ENCODE data around the gene SPEG.

Gene SPEG

GRCh38 chr2:219536967-219537366, 102.3 kb downstream of the SPEG start:
- no peak for DNase-seq

DNA sequence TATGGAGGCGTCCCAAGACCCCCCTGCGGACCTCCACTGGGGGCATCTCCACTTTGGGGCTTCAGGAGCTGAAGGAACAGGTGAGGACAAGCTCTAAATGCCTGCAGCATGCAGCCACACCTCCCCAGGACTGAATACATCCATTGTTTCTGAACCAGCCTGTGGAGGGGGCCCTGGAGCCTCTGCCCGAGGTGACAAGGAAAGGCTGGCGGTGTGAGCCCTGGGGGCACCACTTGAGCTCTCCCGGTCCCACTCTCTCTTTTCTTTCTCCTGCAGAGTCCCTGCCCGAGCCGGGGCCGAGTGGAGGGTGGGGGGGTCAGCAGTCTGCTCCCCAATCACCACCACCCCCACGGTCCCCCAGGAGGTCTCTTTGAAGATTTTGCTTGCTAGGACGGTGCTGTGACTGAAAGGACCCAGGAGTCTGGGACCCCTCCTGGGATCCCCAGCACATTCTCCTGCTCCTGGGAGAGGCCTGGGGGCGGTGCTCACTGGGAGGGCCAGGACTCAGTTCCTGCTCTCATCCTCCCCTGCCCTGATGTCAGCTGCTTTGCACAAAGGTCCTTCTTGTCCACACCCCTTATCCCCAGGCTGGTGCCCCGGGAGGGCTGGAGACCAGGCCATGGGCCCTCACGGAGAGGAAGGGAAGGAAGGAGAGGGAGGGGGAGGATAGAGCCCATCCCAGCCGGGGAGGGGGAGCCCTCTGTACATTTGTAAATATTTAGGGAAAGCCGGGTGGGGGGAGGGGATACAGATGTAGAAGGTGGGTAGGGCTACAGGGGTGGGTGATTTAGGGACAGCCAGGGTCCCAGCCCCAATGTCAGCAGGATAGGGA, 103.2 kb downstream of the SPEG start:
- no peak for DNase-seq

- no peak for DNase-seq
These were observed 103.9 kb downstream of the SPEG start for GRCh38 chr2:219538504-219538951.

DNA sequence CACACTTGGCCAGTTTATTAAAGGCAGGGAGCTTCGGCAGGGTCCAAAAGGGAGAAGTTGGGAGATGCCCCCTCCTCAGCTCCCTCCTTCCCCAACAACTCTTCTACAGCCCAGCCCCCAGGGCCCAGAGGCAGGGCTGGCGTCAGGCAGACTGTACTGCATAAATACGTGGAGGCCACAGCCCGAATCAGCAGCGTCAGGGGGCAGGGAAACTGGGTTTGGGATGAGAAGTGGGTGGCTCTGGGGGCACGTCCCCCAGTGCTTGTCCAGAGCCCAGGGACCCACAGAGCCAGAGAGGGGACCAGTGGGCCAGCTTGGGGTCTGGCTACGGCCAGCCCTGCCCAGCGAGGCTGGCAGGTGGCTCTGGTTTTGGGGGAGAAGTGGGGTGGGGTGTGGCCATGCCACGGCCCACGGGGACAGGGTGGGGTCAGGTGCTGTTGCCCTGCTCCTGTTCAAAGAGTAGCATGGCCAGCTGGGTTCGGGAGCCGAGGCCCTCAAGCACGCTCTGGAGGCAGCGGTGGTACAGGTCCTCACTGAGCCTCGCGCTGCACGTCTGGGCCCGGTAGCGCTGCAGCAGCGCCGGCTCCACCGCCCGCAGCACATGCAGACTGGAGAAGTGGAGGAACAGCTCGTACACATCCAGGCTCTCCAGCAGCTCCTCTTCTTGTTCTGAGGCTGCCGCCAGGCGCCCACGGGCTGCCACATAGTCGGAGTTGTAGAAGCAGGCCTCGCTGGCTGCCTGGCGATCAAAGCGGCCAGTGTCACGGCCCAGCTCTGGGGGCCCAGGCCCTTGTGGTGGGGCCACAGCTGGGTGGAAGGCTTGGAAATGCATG, 104.5 kb downstream of the SPEG start:
- DNase-seq, result no peak

DNA sequence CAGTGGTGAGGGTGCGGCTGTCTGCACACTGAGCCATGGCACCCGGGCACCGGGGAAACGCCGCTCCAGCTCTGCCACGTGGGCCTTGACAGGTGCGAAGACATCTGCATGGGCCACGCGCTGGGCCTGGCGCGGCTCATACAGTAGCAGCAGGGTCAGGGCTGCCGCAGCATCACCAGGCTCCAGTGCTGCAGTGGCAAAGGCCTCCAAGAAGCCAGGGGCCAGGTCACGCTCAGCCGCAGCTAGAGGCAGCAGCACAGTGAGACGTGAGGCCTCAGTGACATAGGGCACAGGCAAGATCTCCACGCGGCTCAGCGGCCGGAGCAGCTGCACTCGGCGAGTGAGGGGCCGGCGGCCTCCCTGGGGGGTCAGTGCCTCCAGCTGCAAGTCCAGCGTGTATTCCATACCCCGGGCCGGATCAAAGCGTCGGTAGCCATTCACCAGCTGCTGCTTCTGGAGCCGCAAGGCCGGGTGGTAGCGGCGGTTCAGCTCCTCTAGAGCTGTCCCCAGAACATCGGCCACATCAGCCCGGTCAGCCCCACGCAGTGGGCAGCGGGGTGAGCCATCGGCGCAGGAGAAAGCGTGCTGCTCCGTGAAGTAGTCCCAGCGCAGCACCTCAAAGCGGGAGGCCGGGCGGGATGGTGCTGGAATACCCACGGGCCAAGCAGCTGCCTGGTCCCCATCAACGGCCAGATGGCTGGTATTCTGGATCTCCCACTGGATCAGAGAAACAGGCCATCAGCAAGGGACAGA, 105.5 kb downstream of the SPEG start:
- DNase-seq, result no peak

DNA sequence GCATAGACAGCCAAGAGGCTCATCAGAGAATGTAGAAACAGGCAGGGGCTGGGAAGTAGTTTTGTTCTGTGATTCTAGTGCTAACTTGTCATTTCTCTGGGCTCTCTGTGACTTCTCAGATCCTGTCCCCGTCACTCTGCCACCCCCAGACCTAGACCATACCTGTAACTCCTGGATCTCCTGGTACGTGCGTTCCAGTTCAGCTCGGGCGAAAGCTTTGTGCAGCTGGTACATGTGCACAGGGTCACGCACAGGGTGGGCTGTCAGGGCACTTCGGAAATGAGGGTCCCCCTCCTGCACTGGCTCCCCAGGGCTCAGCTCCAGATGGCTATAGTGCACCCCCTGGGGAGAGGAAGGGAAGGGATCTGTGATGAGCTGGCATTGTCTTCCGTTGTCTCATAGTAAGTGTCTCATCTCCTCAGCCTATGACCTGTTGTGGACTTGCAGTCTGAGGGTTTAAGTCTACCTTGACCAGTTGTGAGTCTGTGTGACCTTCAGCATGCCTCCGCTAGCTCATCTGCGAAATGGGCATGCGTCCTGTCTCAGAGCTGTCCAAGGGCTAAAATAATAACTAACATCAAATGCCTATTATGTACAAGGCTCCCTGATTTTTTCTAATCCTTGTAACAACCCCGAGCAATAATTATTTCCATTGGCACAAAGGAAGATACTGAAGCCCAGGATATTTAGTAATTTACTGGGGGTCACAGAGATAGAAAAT, 106.3 kb downstream of the SPEG start:
- no peak for DNase-seq

GRCh38 chr2:219541611-219542180, 107.1 kb downstream of the SPEG start:
- peak; percentile 92 for DNase-seq

DNA sequence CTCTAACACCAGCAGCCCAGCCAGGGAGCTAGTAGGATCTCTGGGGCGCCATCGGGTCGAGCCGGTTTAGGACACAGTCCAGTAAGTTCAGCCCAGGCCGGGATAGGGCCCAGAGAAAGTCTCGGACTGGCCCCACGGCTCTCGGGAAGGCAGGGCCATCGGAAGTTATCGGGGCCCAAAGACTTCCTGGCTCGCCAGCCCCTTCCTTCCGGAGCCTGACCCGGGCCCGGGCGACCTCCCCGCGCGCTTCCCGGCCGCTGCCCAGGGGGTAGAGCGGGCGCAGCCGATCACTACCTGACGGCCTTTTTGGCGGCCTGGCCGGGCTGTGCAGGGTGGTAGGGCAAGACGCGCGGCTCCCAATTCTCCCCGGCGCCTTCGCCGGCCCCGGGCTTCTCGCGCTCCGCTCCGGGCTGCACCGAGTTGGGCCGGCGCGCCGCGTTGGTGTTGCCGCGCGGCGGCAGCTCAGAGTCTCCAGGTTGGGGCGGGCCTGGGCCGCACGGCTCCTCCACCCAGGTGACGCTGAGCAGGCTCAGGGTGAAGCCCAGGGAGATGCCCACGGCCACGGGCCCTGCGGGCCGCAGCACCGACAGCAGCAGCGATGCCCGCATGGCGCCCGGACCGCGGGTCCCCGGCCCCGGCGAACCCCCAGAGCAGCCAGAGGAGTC, 108.4 kb downstream of the SPEG start:
- DNase-seq, result no peak

DNA sequence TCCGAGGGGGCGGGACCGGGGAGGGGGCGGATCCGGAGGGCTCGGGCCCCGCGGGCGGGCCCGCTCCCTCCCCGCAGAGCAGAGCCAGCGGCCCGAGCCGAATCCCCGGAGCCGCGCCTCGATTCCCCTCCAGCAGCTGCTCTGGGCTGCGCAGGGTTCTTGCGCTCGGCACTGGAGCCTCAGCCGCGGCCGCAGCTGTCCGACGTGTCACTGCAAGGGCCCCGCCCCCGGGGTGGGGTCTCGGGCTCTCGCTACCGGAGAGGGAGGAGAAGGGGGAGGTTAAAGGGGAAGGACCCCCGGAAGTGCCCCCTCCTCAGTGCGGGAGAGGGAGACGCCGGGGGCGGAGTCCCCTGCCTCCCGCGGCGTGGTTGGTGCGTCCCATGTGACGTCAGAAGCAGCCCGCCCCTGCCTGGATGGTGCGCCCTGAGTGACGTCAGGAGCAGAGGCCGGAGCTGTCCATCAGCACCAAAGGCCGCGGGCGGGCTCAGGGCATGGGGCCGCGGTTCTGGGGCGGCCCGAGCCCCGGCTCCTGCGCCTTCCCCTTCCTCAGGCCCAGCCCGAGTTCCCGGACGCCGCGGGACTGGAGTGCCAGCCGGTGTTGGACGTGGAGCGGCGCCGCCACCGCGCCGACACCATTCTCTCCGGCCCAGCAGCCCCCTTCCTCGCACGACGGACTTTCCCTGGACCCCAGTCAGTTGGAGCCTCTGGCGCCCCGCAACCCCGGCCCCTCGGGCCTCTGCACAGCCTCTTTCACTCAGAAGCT, 109.1 kb downstream of the SPEG start, which contains the start of the genes CHPF and TMEM198:
TSS of gene CHPF (minus strand) at position 214 of the 763 bp plus-strand sequence. CDS start 271 bp downstream, outside the sequence.
TSS of gene TMEM198 (plus strand) at position 433 of the 763 bp plus-strand sequence. CDS start 700 bp downstream, outside the sequence.
- DNase-seq, result peak; percentile 97

DNA sequence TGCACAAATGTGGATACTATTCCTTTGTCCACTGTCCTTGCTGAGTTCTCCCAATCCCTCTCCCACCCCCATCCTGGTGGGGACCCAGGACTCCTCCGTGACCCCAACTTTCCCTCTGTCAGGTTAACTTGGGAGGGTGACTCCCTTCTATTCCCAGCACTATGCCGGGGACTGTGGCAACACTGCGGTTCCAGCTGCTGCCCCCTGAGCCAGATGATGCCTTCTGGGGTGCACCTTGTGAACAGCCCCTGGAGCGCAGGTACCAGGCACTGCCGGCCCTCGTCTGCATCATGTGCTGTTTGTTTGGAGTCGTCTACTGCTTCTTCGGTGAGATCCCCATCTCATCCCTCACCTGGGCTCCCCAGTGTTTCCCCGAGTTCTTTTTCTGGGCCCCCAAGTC, 109.9 kb downstream of the SPEG start:
- DNase-seq, result no peak

DNA sequence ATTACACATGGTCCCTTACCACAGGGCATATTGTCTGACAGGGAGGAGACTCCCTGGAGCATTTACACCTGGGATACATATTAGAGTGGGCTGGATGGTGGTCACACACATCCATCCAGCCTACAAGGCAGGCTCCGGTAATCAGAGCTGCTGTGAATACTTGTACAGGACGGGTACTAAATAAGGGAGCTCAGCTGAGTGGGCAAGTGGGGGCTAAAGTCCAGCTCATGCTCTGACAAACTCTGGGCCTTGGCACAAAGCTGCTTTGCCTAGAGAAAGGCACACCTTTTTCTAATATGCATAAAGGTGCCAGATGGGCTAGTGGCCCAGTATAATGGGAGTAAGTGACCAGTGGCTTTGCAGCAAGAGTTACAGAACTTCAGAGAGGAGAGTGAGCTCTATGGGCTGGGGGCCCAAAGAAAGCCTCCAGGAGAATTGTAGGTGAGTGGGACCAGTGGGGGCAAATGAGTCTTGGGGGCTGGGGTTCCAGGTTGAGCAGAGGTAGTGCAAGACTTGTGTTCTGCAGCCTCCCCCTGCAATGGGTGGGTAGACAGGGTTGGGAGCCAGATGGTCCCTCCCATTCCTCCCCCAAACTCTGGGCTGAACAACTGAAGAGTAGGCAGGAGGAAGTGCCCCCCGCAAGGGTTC, 110.8 kb downstream of the SPEG start:
- no peak for DNase-seq

DNA sequence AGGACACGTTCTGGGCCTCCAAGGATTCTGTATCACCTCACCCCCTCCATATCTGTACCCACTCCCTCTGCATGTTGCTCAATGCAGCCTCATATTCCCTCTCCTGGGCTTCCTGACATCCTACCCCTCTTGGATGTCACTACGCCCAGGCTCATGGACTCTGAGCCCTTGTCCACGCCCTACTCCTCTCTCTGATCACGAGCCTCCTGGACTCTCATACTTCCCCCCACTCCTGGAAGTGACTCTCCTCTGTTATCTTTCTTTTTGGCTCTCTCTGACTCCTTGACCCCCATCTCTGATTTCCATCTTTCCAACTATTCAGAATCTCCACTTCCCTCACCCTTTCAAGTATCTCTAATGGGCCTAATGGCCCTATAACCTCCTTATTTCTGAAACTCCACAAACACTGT, 111.3 kb downstream of the SPEG start:
- DNase-seq, result no peak

DNA sequence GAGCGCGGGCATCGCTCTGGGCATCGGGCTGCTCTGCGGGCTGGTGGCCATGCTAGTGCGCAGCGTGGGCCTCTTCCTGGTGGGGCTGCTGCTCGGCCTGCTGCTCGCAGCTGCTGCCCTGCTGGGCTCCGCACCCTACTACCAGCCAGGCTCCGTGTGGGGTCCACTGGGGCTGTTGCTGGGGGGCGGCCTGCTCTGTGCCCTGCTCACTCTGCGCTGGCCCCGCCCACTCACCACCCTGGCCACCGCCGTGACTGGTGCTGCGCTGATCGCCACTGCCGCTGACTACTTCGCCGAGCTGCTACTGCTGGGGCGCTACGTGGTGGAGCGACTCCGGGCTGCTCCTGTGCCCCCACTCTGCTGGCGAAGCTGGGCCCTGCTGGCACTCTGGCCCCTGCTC, 113.0 kb downstream of the SPEG start:
- no peak for DNase-seq
